HepG2 (cell line): ENCODE results near the gene PPP4R2. TPM values are rescaled to one million over a fixed set of nuclear protein-coding genes. Genes with fewer than 3 reads are reported as not detected.

Experiments
- CBX2 ChIP-seq, 2 experiments: fragments of 200-600 bp in 1 of 2; sonication (generic); formaldehyde crosslinking in 1 of 2; IDR thresholded peaks; 2 replicates each; pipeline versions ENCODE4 v1.7.0 to v1.8.1; 2018 to 2022; ENCODE audit warnings: low read depth in 2 of 2, low read length in 1 of 2, mild to moderate bottlenecking in 1 of 2, missing genetic modification reagents in 1 of 2
- GZF1 ChIP-seq: sonication (generic); formaldehyde crosslinking; IDR thresholded peaks from 2 replicates; pipeline ENCODE4 v1.5.1; 2020; ENCODE audit warnings: mild to moderate bottlenecking, missing genetic modification reagents
- PAF1 ChIP-seq: IDR thresholded peaks from 2 replicates; pipeline ENCODE4 v1.6.1; 2016; ENCODE audit warnings: missing genetic modification reagents, missing compliant biosample characterization
- STAT5B ChIP-seq: sonication (generic); formaldehyde crosslinking; IDR thresholded peaks from 2 replicates; pipeline ENCODE4 v1.4.0; 2020; ENCODE audit warnings: missing genetic modification reagents
- TAF1 ChIP-seq: sonication (generic); formaldehyde crosslinking; IDR thresholded peaks from 2 replicates; pipeline ENCODE4 v1.4.0; 2020; ENCODE audit warnings: missing genetic modification reagents
- TRIM24 ChIP-seq: sonication (generic); formaldehyde crosslinking; IDR thresholded peaks from 2 replicates; pipeline ENCODE4 v1.8.0; 2022; ENCODE audit warnings: mild to moderate bottlenecking, missing genetic modification reagents
- ZBTB14 ChIP-seq: sonication (generic); formaldehyde crosslinking; IDR thresholded peaks from 2 replicates; pipeline ENCODE4 v1.4.0; 2020; ENCODE audit warnings: missing genetic modification reagents
- ZBTB43 ChIP-seq: sonication (generic); formaldehyde crosslinking; conservative IDR thresholded peaks from 2 replicates; pipeline ENCODE4 v1.4.0; 2020; ENCODE audit warnings: missing genetic modification reagents
- ZBTB46 ChIP-seq: sonication (generic); formaldehyde crosslinking; IDR thresholded peaks from 2 replicates; pipeline ENCODE4 v1.4.0; 2020; ENCODE audit warnings: mild to moderate bottlenecking, missing genetic modification reagents, borderline replicate concordance
- ZFP90 ChIP-seq: sonication (generic); formaldehyde crosslinking; IDR thresholded peaks from 2 replicates; pipeline ENCODE4 v1.8.0; 2022; ENCODE audit warnings: missing genetic modification reagents, mild to moderate bottlenecking, inconsistent platforms, borderline replicate concordance
- ZFY ChIP-seq: sonication (generic); formaldehyde crosslinking; IDR thresholded peaks from 2 replicates; pipeline ENCODE4 v1.4.0; 2020; ENCODE audit warnings: missing genetic modification reagents
- ZNF280B ChIP-seq: sonication (generic); formaldehyde crosslinking; IDR thresholded peaks from 2 replicates; pipeline ENCODE4 v1.5.0; 2020; ENCODE audit warnings: missing genetic modification reagents, mild to moderate bottlenecking, borderline replicate concordance
- ZNF3 ChIP-seq: IDR thresholded peaks from 2 replicates; pipeline ENCODE4 v1.7.0; 2017; ENCODE audit warnings: inconsistent platforms
- ZNF569 ChIP-seq: sonication (generic); formaldehyde crosslinking; IDR thresholded peaks from 2 replicates; pipeline ENCODE4 v1.5.0; 2020; ENCODE audit warnings: mild to moderate bottlenecking, missing genetic modification reagents, moderate library complexity, borderline replicate concordance
- ZNF615 ChIP-seq: sonication (generic); formaldehyde crosslinking; IDR thresholded peaks from 2 replicates; pipeline ENCODE4 v1.5.0; 2020; ENCODE audit warnings: mild to moderate bottlenecking, missing genetic modification reagents, borderline replicate concordance
- ZNF710 ChIP-seq: sonication (generic); formaldehyde crosslinking; IDR thresholded peaks from 2 replicates; pipeline ENCODE4 v1.5.0; 2020; ENCODE audit warnings: mild to moderate bottlenecking, missing genetic modification reagents, borderline replicate concordance
- polyA plus RNA-seq, 8 experiments: library from polyadenylated mRNA; depleted of rRNA in 3 of 8; stranded (reverse) in 7 of 8; unstranded in 1 of 8; fragments of >200 nt; fragmentation: Illumina TruSeq in 4 of 8; extraction: Trizol in 4 of 8; gene quantifications; 2 replicates each; pipeline versions ENCODE4 v1.2.1 to v1.2.3, GENCODE V29; 2011 to 2016; ENCODE audit warnings: low read depth in 4 of 8, missing spikeins in 1 of 8, mixed read lengths in 1 of 8; ENCODE audit not compliant: insufficient read depth in 1 of 8
- total RNA-seq, 5 experiments: library from RNA; depleted of rRNA; stranded (reverse); fragments of >200 nt; fragmentation: Illumina TruSeq; extraction: Trizol; gene quantifications; 2 replicates each; pipeline ENCODE4 v1.2.3, GENCODE V29; 2016; ENCODE audit warnings: low read depth in 1 of 5
- TF ChIP-seq, protein P1 (sequence below): sonication (generic); formaldehyde crosslinking; IDR thresholded peaks from 2 replicates; pipeline ENCODE4 v1.5.0; 2020; ENCODE audit warnings: missing genetic modification reagents, mild to moderate bottlenecking, borderline replicate concordance

The PPP4R2 gene
- total and polyA plus RNA-seq, 2 of the 13 experiments (the other 11 are each of a cell fraction or from before 2014, with no cell fraction given), result 22.3 to 161 TPM

- TF ChIP-seq STAT5B, result no peak
- no peak for TF ChIP-seq ZNF280B
- TF ChIP-seq ZBTB43 (CRISPR knock-in tag), result 0 out of 2 replicates have a peak, but pooled peaks have one; percentile 32
- TF ChIP-seq ZNF3 (CRISPR knock-in tag), result no peak
- TF ChIP-seq CBX2 (IDR thresholded peaks at IDR 0.05; ENCODE audit: low read depth, low read length), result no peak
- TF ChIP-seq CBX2 (CRISPR knock-in tag; IDR thresholded peaks at IDR 0.05; ENCODE audit: low read depth), result no peak
- no peak for TF ChIP-seq ZNF569 (CRISPR knock-in tag)
- TF ChIP-seq GZF1 (CRISPR knock-in tag), result no peak
- TF ChIP-seq ZBTB46 (CRISPR knock-in tag), result no peak
- TF ChIP-seq ZFP90 (CRISPR knock-in tag), result 0 out of 2 replicates have a peak, but pooled peaks have one; percentile 42
- peak; percentile 99 for TF ChIP-seq ZBTB14
- TF ChIP-seq ZNF710 (CRISPR knock-in tag), result no peak
- TF ChIP-seq PAF1 (CRISPR knock-in tag), result no peak
- no peak for TF ChIP-seq TRIM24
- no peak for TF ChIP-seq ZNF615 (CRISPR knock-in tag)
- TF ChIP-seq ZFY (CRISPR knock-in tag), result peak; percentile 89
- TF ChIP-seq, protein P1, sequence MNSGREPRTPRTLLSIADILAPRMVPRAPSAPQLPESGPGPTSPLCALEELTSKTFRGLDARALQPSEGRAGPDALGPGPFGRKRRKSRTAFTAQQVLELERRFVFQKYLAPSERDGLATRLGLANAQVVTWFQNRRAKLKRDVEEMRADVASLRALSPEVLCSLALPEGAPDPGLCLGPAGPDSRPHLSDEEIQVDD, result no peak; the same call in 1 of the 2 replicates
- peak; percentile 62; the same call in 1 of the 2 replicates for TF ChIP-seq TAF1
Observed at GRCh38 chr3:72996473-72997333, at the start of gene PPP4R2 (continued).
